Activated CD4-positive, alpha-beta memory T cell treated with anti-CD3 and anti-CD28 coated beads for 36 hours (primary cell): ENCODE data around the gene TLDC2. TPM values are rescaled to one million over a fixed set of nuclear protein-coding genes. Genes with fewer than 3 reads are reported as not detected.
A peak's percentile ranks its signal among the peaks of the same experiment; 100 is the strongest.

ENCODE experiments used
- CTCF ChIA-PET: fragments of 350-600 bp; sonication (Branson Sonifier 250); formaldehyde crosslinking; loops from one replicate; lab custom pipeline; 2021; ENCODE audit warnings: antibody characterized with exemption, inconsistent platforms; lab: Charles Lee
- POLR2A ChIA-PET: fragments of 350-600 bp; sonication (Branson Sonifier 250); formaldehyde crosslinking; loops from one replicate; lab custom pipeline; 2021; ENCODE audit warnings: antibody characterized with exemption; lab: Charles Lee
- DNase-seq: peaks from one replicate; pipeline ENCODE4 v3.0.0-alpha.2; 2020
- H3K27ac Mint-ChIP-seq: one replicate; pipeline ENCODE4 v1.8.0; 2021; ENCODE audit warnings: mixed read lengths
- H3K27me3 Mint-ChIP-seq: one replicate; pipeline ENCODE4 v1.8.0; 2021; ENCODE audit warnings: mixed read lengths
- H3K36me3 Mint-ChIP-seq: one replicate; pipeline ENCODE4 v1.8.0; 2021; ENCODE audit warnings: mixed read lengths
- H3K4me1 Mint-ChIP-seq: one replicate; pipeline ENCODE4 v1.8.0; 2021; ENCODE audit warnings: low read depth, mixed read lengths
- H3K4me3 Mint-ChIP-seq: one replicate; pipeline ENCODE4 v1.8.0; 2021; ENCODE audit warnings: mild to moderate bottlenecking, mixed read lengths
- H3K9me3 Mint-ChIP-seq: one replicate; pipeline ENCODE4 v1.8.0; 2021; ENCODE audit warnings: mixed read lengths
- intact Hi-C: fragments of 100-400 bp; cut with micrococcal nuclease; formaldehyde crosslinking; loops from one replicate; pipeline ENCODE4 v1.15.1; 2023
- total RNA-seq, 2 experiments: library from RNA; stranded (reverse); gene quantifications; one replicate each; pipeline ENCODE4 v1.2.3, GENCODE V29; 2021

TLDC2 gene
- total RNA-seq: not detected

DNA sequence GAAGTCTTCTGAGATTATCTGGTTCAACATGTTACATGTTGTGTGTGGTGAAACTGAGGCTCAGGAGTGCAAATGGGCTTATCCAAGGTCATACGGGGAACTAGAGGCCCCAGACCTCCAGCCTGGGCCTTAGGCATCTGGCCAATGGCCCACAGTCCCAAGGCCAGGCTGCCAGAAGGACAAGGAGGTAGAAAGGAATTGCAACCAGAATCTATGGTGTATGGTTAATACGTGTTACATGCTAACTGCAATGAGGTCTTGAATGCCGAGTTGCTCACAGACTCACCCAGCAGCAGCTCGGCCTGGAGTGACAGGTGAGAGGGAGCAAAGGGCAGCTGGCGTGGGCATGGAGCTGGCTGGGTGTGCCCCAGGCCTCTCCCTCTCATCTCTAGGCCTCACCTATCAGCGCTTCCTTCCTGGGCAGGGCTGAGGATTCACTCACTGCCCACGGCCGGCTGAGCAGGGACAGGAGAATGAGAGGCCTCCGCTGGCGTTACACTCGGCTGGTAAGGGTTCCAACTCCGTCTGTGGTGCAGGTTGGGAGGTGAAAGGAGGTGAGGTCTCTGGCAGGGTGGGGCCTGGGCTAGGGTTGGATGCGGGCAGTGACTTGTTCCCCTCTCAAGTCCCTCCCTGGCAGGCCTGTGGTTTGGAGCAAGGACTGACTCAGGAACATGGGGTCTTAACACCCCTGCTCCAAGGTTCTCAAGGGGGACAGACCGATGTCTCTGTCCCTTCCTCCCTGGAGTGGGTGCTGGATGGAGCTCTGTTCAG lies at the start of gene TLDC2:
TSS of gene TLDC2 (plus strand) at position 437 of the 771 bp plus-strand sequence. CDS start at position 474, 37 bp downstream.
- no peak within 1 kb of the TSS for H3K4me3 Mint-ChIP-seq
- H3K36me3 Mint-ChIP-seq: no peaks in the 10 kb centered on the region
- no peak for DNase-seq
- intact Hi-C loops: no loop called here
- H3K27me3 Mint-ChIP-seq: no peaks in the 10 kb centered on the region
- no peak within 1 kb of the TSS for H3K27ac Mint-ChIP-seq
- H3K4me1 Mint-ChIP-seq: peaks cover 3% of the 10 kb centered on the region
- POLR2A ChIA-PET: no interaction called here
- H3K9me3 Mint-ChIP-seq: no peaks in the 10 kb centered on the region
- CTCF ChIA-PET: interaction anchor here (1.4 kb wide), 1 partner anchor 67 kb away, joined by 3 read pairs; no protein-coding TSS in a partner anchor

DNA sequence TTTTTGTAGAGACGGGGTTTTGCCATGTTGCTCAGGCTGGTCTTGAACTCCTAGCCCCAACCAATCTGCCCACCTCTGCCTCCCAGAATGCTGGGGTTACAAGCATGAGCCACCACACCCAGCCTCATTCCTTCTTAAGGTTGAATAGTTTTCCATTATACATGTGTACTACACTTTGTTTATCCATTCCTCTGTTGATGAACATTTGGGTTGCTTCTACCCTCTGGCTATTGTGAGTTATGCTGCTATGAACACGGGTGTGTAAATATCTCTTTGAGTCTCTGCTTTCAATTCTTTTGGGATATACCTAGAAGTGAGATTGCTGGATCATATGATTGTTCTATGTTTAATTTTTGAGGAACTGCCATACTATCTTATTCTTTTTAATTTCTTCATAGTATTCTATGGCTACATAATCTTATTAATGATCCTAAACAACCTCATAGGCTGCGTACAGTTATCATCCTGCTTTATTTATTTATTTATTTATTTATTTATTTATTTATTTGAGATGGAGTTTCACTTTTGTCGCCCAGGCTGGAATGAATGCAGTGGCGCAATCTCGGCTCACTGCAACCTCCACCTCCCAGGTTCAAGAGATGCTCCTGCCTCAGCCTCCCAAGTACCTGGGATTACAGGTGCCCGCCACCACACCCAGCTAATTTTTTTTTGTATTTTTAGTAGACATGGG lies 49.2 kb upstream of the TLDC2 start:
- H3K4me3 Mint-ChIP-seq: no peak overlapping the region
- H3K27ac Mint-ChIP-seq: no peak overlapping the region
- no peak for DNase-seq
- no peaks in the 10 kb centered on the region for H3K9me3 Mint-ChIP-seq
- no peaks in the 10 kb centered on the region for H3K4me1 Mint-ChIP-seq
- POLR2A ChIA-PET: no interaction called here
- no peaks in the 10 kb centered on the region for H3K27me3 Mint-ChIP-seq
- CTCF ChIA-PET: no interaction called here
- intact Hi-C loops: no loop called here
- H3K36me3 Mint-ChIP-seq: no peaks in the 10 kb centered on the region

DNA sequence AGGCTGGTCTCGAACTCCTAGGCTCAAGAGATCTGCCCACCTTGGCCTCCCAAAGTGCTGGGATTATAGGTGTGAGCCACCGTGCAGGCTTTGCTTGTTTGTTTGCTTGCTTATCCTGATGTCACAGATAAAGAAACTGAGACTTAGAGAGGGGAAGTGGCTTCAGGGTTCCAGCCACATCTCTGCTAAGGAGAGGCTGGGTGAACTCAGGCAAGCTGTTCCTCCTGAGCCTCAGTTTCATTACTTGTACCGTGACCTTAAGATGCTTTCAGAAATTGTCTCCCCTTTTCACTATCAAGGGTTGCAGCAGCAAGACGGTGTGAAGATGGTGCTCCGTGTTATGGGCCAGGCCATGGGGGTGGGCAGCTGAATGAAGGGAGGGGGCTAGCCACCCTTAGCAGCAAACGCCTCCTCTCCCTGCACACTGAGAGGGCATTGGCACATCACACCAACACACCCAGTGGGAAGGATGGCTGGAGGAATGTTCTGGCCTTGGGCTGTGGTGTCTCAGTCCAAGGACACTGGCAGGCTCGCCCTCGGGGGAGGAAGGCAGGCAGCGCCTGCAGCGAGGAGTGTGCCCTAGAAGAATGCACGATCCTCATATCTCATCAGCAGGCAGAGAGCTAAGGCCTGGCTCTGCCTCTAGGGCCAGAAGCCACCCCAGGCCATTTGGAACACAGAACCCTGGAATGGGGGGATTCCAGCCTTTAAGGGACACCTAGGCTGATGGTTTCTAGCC lies 48.2 kb upstream of the TLDC2 start:
- no peak for DNase-seq
- POLR2A ChIA-PET: interaction anchor here (0.7 kb wide), 1 partner anchor 166 kb away, joined by 3 read pairs; no protein-coding TSS in a partner anchor
- Mint-ChIP-seq H3K9me3 (no peaks in the 10 kb centered on the region), H3K36me3 (no peaks in the 10 kb centered on the region), H3K4me3 (no peak overlapping the region), H3K27me3 (no peaks in the 10 kb centered on the region), H3K27ac (no peak overlapping the region), H3K4me1 (no peaks in the 10 kb centered on the region)
- CTCF ChIA-PET: no interaction called here
- intact Hi-C loops: no loop called here

DNA sequence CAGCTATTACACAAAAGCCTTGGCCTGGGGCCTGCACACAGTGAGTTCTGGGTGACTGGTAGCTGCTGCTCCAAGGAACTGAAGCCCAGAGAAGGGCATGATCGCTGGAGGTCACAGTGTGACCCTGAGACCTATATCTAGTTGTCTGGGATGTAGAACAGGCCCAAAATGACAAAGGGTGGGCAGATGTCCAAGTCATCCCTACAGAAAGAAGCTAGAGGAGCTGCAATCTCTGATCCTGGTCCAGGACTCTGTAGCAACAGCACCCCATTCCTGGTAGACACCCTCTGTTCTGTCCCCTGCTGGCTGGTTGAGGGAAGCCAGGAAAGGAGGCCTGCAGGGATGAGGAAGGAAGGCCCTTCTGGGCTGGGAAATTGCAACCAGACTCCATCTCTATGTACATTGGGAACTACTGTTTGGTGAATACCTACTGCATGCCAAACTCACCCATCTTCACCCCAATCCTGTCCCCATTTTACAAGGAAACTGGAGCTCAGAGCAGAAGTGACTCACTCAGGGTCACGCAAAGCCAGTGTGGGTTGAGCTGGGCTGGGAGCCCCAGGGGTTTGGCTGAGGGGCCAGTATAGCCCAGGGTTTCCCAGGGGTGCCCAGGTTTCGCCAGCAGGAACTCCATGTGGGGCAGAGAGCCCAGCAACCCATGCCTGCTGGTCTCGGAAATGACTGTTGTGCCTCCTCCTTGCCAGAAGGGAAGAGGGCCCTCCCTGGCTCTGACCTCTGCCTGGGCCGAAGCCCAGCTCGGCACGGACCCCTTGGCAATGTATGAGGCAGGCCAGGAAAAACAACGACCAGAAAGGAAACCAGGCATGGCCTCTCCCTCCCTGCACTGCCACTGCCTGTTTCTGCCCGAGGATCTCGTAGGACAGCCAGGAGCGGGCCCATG lies 44.9 kb upstream of the TLDC2 start:
- intact Hi-C loops: no loop called here
- POLR2A ChIA-PET: no interaction called here
- CTCF ChIA-PET: interaction anchor here (1.7 kb wide), 1 partner anchor 23 kb away, joined by 11 read pairs; no protein-coding TSS in a partner anchor
- no peak overlapping the region for H3K27ac Mint-ChIP-seq
- no peaks in the 10 kb centered on the region for H3K36me3 Mint-ChIP-seq
- H3K4me1 Mint-ChIP-seq: peaks cover 9% of the 10 kb centered on the region
- DNase-seq: no peak
- H3K4me3 Mint-ChIP-seq: no peak overlapping the region
- H3K27me3 Mint-ChIP-seq: no peaks in the 10 kb centered on the region
- no peaks in the 10 kb centered on the region for H3K9me3 Mint-ChIP-seq

DNA sequence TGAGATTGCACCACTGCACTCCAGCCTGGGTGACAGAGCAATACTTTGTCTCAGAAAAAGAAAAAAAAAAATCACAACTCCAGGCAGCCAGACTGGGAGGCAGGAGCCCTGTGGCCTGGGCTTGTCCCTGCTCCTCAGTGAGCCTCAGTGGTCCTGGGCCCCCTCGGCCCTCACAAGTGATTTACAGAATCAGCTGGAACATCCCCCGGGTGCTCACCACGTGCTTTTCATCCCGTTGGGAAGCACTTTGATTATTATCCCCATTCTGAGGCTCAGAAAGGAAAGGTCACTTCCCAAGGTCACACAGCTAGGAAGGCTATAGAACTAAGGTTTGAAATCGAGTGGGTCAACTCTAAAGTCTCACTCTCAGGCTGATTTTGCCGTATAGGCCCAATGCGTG lies 43.1 kb upstream of the TLDC2 start:
- no peak overlapping the region for H3K27ac Mint-ChIP-seq
- DNase-seq: no peak
- ChIA-PET POLR2A (no interaction called here), CTCF (interaction anchor here (1.7 kb wide), 1 partner anchor 24 kb away, joined by 7 read pairs; no protein-coding TSS in a partner anchor)
- peaks cover 14% of the 10 kb centered on the region for H3K4me1 Mint-ChIP-seq
- H3K4me3 Mint-ChIP-seq: no peak overlapping the region
- intact Hi-C loops: no loop called here
- no peaks in the 10 kb centered on the region for H3K36me3 Mint-ChIP-seq
- H3K27me3 Mint-ChIP-seq: no peaks in the 10 kb centered on the region
- no peaks in the 10 kb centered on the region for H3K9me3 Mint-ChIP-seq

DNA sequence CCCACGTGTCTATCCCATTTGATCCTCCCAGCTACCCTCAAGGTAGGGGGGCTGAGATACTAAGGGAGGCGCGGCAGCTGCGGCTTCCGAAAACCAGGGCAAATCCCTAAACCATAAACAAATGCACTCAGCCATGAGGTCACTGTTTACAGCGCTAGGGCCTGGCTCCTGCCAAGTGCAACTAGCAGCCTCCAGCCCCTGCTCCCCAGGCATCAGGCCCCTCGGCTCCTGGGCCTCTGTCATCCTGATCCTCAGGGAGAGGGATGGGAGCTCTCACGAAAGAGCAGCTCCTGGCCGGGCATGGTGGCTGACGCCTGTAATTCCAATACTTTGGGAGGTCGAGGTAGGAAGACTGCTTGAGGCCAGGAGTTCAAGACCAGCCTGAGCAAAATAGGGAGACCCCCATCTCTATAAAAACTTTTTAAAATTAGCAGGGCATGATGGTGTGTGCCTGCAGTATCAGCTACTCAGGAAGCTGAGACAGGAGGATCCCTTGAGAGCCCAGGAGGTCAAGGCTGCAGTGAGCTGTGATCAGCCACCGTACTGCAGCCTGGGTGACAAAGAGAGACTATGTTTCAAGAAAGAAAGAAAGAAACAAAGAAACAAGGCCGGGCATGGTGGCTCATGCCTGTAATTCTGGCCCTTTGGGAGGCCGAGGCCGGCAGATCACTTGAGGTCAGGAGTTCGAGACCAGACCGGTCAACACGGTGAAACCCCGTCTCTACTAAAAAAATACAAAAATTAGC lies 42.5 kb upstream of the TLDC2 start:
- POLR2A ChIA-PET: no interaction called here
- peaks cover 14% of the 10 kb centered on the region for H3K4me1 Mint-ChIP-seq
- no peaks in the 10 kb centered on the region for H3K9me3 Mint-ChIP-seq
- H3K27ac Mint-ChIP-seq: no peak overlapping the region
- CTCF ChIA-PET: interaction anchor here (1.1 to 1.7 kb wide), 2 partner anchors 13 to 25 kb away, joined by 3 to 7 read pairs; no protein-coding TSS in a partner anchor
- no peaks in the 10 kb centered on the region for H3K27me3 Mint-ChIP-seq
- no peaks in the 10 kb centered on the region for H3K36me3 Mint-ChIP-seq
- H3K4me3 Mint-ChIP-seq: no peak overlapping the region
- intact Hi-C loops: no loop called here
- no peak for DNase-seq

DNA sequence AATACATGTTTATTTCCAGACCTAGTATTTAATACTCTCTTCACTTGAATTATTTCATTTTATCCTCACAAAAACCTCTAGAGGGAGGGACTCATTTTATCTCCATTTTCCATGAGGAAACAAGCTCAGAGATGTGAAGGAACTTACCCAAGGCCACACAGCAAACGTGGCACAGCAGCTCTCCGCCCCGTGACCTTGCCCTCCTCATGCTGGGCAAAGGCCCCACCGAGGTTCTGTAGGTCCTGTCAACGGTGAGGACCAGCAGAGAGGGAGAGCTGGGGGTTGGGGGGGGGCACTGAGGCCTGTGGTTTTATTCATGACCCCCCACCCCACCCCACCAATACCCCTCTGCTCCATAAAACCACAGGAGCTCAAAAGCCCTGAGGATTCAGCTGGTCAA lies 40.9 kb upstream of the TLDC2 start:
- H3K9me3 Mint-ChIP-seq: no peaks in the 10 kb centered on the region
- CTCF ChIA-PET: interaction anchor here (0.7 to 3.0 kb wide), 7 partner anchors 21 to 881 kb away, joined by 3 to 17 read pairs (median 3); partner anchors contain the start of genes DSN1 and SCAND1
- H3K36me3 Mint-ChIP-seq: no peaks in the 10 kb centered on the region
- H3K27me3 Mint-ChIP-seq: no peaks in the 10 kb centered on the region
- intact Hi-C loops: no loop called here
- POLR2A ChIA-PET: interaction anchor here (1.2 to 1.5 kb wide), 3 partner anchors 29 to 241 kb away, joined by 4 to 6 read pairs (median 5); a partner anchor contains a TSS
- H3K4me3 Mint-ChIP-seq: peak overlapping the region; percentile 80
- DNase-seq: no peak
- H3K27ac Mint-ChIP-seq: no peak overlapping the region
- peaks cover 14% of the 10 kb centered on the region for H3K4me1 Mint-ChIP-seq

DNA sequence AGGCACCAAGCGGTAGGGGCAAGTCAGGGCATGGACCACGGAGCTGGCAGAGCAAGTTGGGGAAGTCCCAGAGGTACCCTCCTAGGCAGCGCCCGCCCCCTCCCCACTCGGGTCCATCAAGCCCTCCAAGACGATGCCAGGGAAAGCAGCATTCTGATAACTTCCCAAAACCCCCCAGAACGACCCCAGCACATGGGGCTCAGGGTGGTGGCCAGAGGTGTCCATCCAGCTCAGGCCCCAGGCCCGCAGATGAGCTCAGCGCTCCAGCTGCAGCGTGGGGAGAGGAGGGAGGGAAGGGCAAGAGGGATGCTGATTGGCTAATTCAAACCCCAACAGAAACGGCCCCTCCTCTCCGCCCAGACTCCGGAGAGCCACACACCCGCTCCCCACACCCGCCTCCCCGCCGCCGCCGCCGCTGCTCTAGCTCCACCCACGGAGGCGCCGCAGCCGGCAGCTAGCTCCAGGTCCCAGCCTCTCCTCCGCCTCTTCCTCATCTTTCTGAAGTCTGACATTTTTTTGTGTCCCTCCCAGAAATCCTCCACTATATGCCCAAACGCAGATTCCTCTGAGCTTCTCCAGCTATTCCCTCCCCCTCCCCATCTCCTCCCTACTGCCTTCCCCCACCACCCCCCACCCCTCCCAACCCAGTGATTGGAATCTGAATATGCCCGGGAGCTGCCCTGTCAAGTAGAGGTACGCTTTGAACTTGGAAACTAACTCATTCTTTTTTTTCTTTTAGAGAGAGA lies 40.3 kb upstream of the TLDC2 start:
- intact Hi-C loops: loop anchor here (1.0 kb wide), 1 partner anchor 52 kb away; no protein-coding TSS in a partner anchor
- peak; percentile 93 for DNase-seq
- H3K4me1 Mint-ChIP-seq: peaks cover 14% of the 10 kb centered on the region
- CTCF ChIA-PET: interaction anchor here (0.7 to 3.0 kb wide), 15 partner anchors 10 to 946 kb away, joined by 3 to 17 read pairs (median 3); partner anchors contain the start of genes DSN1 and SCAND1
- no peaks in the 10 kb centered on the region for H3K36me3 Mint-ChIP-seq
- H3K27ac Mint-ChIP-seq: peak overlapping the region; percentile 76
- H3K27me3 Mint-ChIP-seq: no peaks in the 10 kb centered on the region
- H3K4me3 Mint-ChIP-seq: peak overlapping the region; percentile 80
- no peaks in the 10 kb centered on the region for H3K9me3 Mint-ChIP-seq
- POLR2A ChIA-PET: interaction anchor here (1.2 to 1.5 kb wide), 3 partner anchors 28 to 241 kb away, joined by 4 to 6 read pairs (median 5); a partner anchor contains a TSS

DNA sequence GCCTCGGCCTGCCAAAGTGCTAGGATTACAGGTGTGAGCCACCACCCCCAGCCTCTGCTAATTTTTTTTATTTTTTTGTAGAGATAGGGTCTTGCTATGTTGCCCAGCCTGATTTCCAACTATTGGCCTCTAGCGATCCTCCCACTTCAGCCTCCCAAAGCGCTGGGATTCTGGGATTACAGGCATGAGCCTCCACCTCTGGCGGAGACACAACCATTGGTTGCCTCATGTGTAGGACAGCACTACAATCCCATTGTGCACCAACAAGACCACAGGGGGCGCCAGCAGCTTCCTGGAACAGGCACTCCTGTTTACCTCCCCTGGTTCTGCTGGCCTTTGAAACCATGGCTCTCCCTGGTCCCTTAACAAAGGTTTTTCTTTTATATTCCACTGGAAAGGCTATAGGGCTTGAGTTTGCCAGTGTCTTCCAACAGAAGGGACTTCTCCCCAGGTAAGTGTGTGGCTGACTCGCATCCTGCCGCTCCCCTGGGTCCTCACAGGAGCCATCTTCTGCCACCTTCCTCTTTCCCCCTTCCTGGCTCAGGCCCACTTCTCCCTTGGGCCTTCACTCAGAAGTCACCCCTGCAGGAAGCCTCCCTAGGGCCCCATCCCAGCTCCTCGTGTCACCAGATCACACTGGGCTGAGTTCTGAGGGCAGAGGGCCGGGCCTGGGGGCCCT lies 39.2 kb upstream of the TLDC2 start:
- peak; percentile 82 for DNase-seq
- Mint-ChIP-seq H3K27me3 (no peaks in the 10 kb centered on the region), H3K36me3 (no peaks in the 10 kb centered on the region), H3K4me3 (peak overlapping the region; percentile 69), H3K27ac (peak overlapping the region; percentile 51), H3K9me3 (no peaks in the 10 kb centered on the region), H3K4me1 (peaks cover 17% of the 10 kb centered on the region)
- CTCF ChIA-PET: interaction anchor here (0.6 to 3.0 kb wide), 11 partner anchors 20 to 653 kb away, joined by 3 to 17 read pairs (median 3); a partner anchor contains a TSS
- intact Hi-C loops: loop anchor here (1.0 kb wide), 1 partner anchor 51 kb away; no protein-coding TSS in a partner anchor
- POLR2A ChIA-PET: interaction anchor here (1.3 kb wide), 1 partner anchor 27 kb away, joined by 6 read pairs; a partner anchor contains a TSS
